AG04449 (cell line): Measurements from ENCODE around the gene PCDHGB2.
A peak's percentile ranks its signal among the peaks of the same experiment; 100 is the strongest.
"Not testable (repeated sequence)": the region's sequence is repeated elsewhere in the genome, so short reads cannot be mapped to it uniquely, and the experiment has no call there.

Experiments used
- CTCF ChIA-PET: fragments of 350-600 bp; formaldehyde crosslinking; extraction: SDS; loops from one replicate; lab custom pipeline; 2021; ENCODE audit warnings: antibody characterized with exemption; lab: Yijun Ruan, JAX
- POLR2A ChIA-PET: fragments of 400-600, 350-600 bp; formaldehyde crosslinking; extraction: SDS; loops from one replicate; lab custom pipeline; 2020; ENCODE audit warnings: antibody characterized with exemption, inconsistent platforms; lab: Yijun Ruan, JAX
- DNase-seq: peaks from one replicate; pipeline ENCODE4 v3.0.0-alpha.2; 2010; ENCODE audit warnings: low read depth, low spot score
- H3K4me3 ChIP-seq: 2 replicates; pipeline ENCODE4 v1.5.1; 2011; ENCODE audit warnings: low read depth, mild to moderate bottlenecking, control low read depth, low read length
- CTCF ChIP-seq: IDR thresholded peaks from one replicate; pipeline ENCODE4 v1.5.1; 2011; ENCODE audit warnings: mild to moderate bottlenecking, moderate library complexity, low read length, control low read depth, inconsistent platforms; ENCODE audit not compliant: insufficient read depth; ENCODE audit errors: missing control alignments

The PCDHGB2 gene

GRCh38 chr5:141393267-141393666, 33.5 kb downstream of the PCDHGB2 start:
- CTCF ChIA-PET = interaction anchor here (1.0 to 8.4 kb wide), 6 partner anchors 12 to 173 kb away, joined by 3 to 77 read pairs (median 10); partner anchors contain the start of genes PCDHGA10 and PCDHGA6
- H3K4me3 ChIP-seq = no peak overlapping the region
- POLR2A ChIA-PET = no interaction called here
- no peak for TF ChIP-seq CTCF
- no peak for DNase-seq

GRCh38 chr5:141394401-141395187, 34.8 kb downstream of the PCDHGB2 start:
- H3K4me3 ChIP-seq, POLR2A ChIA-PET, DNase-seq: not testable (repeated sequence)
- CTCF ChIA-PET = interaction anchor here (0.9 to 4.6 kb wide), 8 partner anchors 12 to 172 kb away, joined by 3 to 50 read pairs (median 10); partner anchors contain the start of genes PCDHGA10, PCDHGA12, PCDHGA6 and PCDHGB6

- H3K4me3 ChIP-seq = peak within 1 kb of the TSS; percentile 47
- ChIA-PET POLR2A (interaction anchor here (1.4 kb wide), 1 partner anchor 166 kb away, joined by 3 read pairs; no protein-coding TSS in a partner anchor), CTCF (interaction anchor here (0.7 to 4.6 kb wide), 23 partner anchors 9 to 174 kb away, joined by 3 to 50 read pairs (median 9); partner anchors contain the start of genes PCDHGA10, PCDHGA11, PCDHGA12 and PCDHGA6)
- not testable (repeated sequence) for DNase-seq
- TF ChIP-seq CTCF = peak; percentile 50
Measured at GRCh38 chr5:141397756-141398551, 38.2 kb downstream of the PCDHGB2 start, which contains the start of gene PCDHGB5. PCDHGB5 (plus strand) TSS chr5:141397947; CDS start chr5:141398128, 181 bp downstream.

- POLR2A ChIA-PET = no interaction called here
Measured at GRCh38 chr5:141398608-141399007, 38.8 kb downstream of the PCDHGB2 start.

GRCh38 chr5:141399555-141400258, 39.9 kb downstream of the PCDHGB2 start:
- POLR2A ChIA-PET = no interaction called here
- no peak for TF ChIP-seq CTCF
- peak overlapping the region; percentile 25 for H3K4me3 ChIP-seq
- CTCF ChIA-PET = interaction anchor here (1.1 to 2.6 kb wide), 6 partner anchors 14 to 168 kb away, joined by 5 to 16 read pairs (median 7); partner anchors contain the start of gene PCDHGB7
- no peak for DNase-seq

More at GRCh38 chr5:141398608-141399007, 38.8 kb downstream of the PCDHGB2 start:
- CTCF ChIA-PET = interaction anchor here (1.8 to 4.6 kb wide), 11 partner anchors 8 to 165 kb away, joined by 5 to 50 read pairs (median 13); partner anchors contain the start of genes PCDHGA10, PCDHGA11, PCDHGA12 and PCDHGA6
- DNase-seq = no peak
- H3K4me3 ChIP-seq = no peak overlapping the region
- no peak for TF ChIP-seq CTCF
